HEK293T (cell line): ENCODE results near the gene SYMPK.

ENCODE experiments used
- CTCF ChIA-PET: fragments of 350-600 bp; formaldehyde crosslinking; extraction: SDS; loops from one replicate; lab custom pipeline; 2021; ENCODE audit warnings: antibody characterized with exemption, inconsistent platforms; lab: Yijun Ruan, JAX
- POLR2A ChIA-PET: fragments of 350-600 bp; formaldehyde crosslinking; extraction: SDS; loops from one replicate; lab custom pipeline; 2020; ENCODE audit warnings: antibody characterized with exemption, inconsistent platforms; lab: Yijun Ruan, JAX
- DNase-seq: peaks from one replicate; pipeline ENCODE4 v3.0.0; 2012; ENCODE audit warnings: mixed read lengths; ENCODE audit errors: extremely low spot score
- ARNT ChIP-seq: fragments of 450-650 bp; IDR thresholded peaks from 2 replicates; pipeline ENCODE4 v1.6.1; 2017; ENCODE audit warnings: mild to moderate bottlenecking
- BHLHE40 ChIP-seq: fragments of 450-650 bp; IDR thresholded peaks from 2 replicates; pipeline ENCODE4 v1.6.1; 2016; ENCODE audit warnings: mild to moderate bottlenecking, moderate library complexity, borderline replicate concordance
- CTBP1 ChIP-seq: fragments of 450-650 bp; IDR thresholded peaks from 2 replicates; pipeline ENCODE4 v1.6.1; 2016; ENCODE audit warnings: borderline replicate concordance
- ELF4 ChIP-seq: fragments of 450-650 bp; IDR thresholded peaks from 2 replicates; pipeline ENCODE4 v1.6.1; 2017; ENCODE audit warnings: antibody characterized with exemption
- FOXA1 ChIP-seq: fragments of 450-650 bp; IDR thresholded peaks from 2 replicates; pipeline ENCODE4 v1.6.1; 2016; ENCODE audit warnings: mild to moderate bottlenecking
- FOXK2 ChIP-seq: fragments of 450-650 bp; IDR thresholded peaks from 2 replicates; pipeline ENCODE4 v1.6.1; 2016; ENCODE audit warnings: mild to moderate bottlenecking
- FOXM1 ChIP-seq: fragments of 450-650 bp; IDR thresholded peaks from 2 replicates; pipeline ENCODE4 v1.6.1; 2017; ENCODE audit warnings: mild to moderate bottlenecking, borderline replicate concordance
- HDGF ChIP-seq: fragments of 450-650 bp; IDR thresholded peaks from 2 replicates; pipeline ENCODE4 v1.6.1; 2017; ENCODE audit warnings: antibody characterized with exemption, borderline replicate concordance
- L3MBTL2 ChIP-seq: fragments of 450-650 bp; conservative IDR thresholded peaks from 2 replicates; pipeline ENCODE4 v1.6.1; 2016; ENCODE audit warnings: mild to moderate bottlenecking
- LEF1 ChIP-seq: fragments of 450-650 bp; IDR thresholded peaks from 2 replicates; pipeline ENCODE4 v1.6.1; 2017; ENCODE audit warnings: mild to moderate bottlenecking, borderline replicate concordance
- NFRKB ChIP-seq: fragments of 450-650 bp; IDR thresholded peaks from 2 replicates; pipeline ENCODE4 v1.6.1; 2016; ENCODE audit warnings: mild to moderate bottlenecking, moderate library complexity
- SP1 ChIP-seq: fragments of 450-650 bp; IDR thresholded peaks from 2 replicates; pipeline ENCODE4 v1.6.1; 2017
- SUZ12 ChIP-seq: fragments of 450-650 bp; IDR thresholded peaks from 2 replicates; pipeline ENCODE4 v1.6.1; 2016; ENCODE audit warnings: mild to moderate bottlenecking
- TARDBP ChIP-seq: fragments of 450-650 bp; IDR thresholded peaks from 2 replicates; pipeline ENCODE4 v1.6.1; 2016
- ZNF384 ChIP-seq: fragments of 450-650 bp; IDR thresholded peaks from 2 replicates; pipeline ENCODE4 v1.6.1; 2016
- TF ChIP-seq, protein P1 (sequence below): fragments of 450-650 bp; IDR thresholded peaks from 2 replicates; pipeline ENCODE4 v1.6.1; 2016

Gene SYMPK

DNA sequence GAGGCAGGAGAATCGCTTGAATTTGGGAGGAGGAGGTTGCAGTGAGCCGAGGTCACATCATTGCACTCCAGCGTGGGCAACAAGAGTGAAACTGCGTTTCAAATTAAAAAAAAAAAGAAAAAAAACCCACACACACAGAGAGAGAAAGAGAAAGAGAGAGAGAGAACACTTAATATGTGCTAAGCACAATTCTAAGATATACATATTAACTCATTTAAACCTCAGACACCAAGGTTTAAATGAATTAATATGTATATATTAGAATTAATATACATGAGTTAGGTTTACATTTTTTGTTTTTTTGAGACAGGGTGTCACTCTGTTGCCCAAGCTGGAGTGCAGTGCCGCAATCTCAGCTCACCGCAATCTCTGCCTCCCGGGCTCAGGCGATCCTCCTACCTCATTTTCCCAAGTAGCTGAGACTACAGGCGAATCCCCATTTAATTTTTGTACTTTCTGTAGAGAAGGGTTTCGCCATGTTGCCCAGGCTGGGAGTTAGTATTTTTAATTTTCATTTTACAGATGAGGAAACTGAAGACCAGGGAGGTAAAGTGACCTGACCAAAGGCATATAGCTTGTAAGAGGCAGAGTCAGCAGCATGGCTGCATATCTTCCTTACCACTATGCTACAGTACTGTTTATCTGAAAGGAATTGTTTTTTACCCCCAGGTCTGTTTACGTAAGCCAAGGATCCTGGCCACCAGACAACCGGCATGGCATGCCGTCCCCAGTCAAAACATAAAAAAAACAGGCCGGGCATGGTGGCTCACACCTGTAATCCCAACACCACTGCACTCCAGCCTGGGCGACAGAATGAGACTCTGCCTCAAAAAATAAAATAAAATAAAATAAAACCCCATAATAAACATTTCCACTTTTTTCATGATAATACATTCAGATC is 2.3 kb downstream of the SYMPK start:
- no peak for DNase-seq
- CTCF ChIA-PET = interaction anchor here (1.1 kb wide), 1 partner anchor 44 kb away, joined by 3 read pairs; no protein-coding TSS in a partner anchor
- POLR2A ChIA-PET = no interaction called here
- TF ChIP-seq CTBP1 (no peak), L3MBTL2 (no peak), LEF1 (no peak), BHLHE40 (no peak)

DNA sequence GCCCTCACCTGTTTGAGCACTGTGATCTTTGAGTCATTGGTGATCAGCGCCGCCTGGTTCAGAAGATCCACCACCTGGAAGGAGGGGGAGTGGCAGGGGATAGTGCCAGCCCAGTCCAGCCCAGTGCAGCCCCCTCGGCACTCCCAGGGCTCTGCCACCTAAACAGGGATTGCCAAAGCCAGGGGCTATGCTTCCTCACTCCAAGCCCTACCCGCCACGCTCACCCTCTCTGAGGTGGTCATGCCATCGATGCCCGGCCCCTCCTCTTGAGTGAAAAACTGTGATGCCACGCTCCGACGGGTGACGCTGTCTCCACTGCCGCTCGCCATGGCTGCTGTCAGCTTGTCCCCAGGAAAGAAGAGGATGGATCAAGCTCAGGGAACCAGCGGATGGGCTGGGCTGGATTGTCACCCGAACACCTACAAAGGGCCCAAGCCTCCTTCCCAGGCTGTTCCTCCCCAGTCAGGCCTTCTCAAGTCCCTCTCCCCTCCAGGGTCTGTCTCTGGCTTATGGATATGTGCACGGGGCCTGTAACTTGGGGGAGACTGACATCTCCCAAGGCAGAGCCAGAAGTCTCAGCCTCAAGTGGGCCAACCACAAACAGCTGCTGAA is 8.7 kb downstream of the SYMPK start:
- ChIA-PET POLR2A (no interaction called here), CTCF (no interaction called here)
- TF ChIP-seq SP1 (no peak), L3MBTL2 (no peak), FOXM1 (no peak), CTBP1 (no peak), SUZ12 (no peak), LEF1 (no peak), NFRKB (no peak), BHLHE40 (no peak), HDGF (no peak), ARNT (no peak), FOXA1 (no peak), ELF4 (no peak), ZNF384 (no peak), FOXK2 (no peak), TARDBP (no peak)
- TF ChIP-seq, protein P1, sequence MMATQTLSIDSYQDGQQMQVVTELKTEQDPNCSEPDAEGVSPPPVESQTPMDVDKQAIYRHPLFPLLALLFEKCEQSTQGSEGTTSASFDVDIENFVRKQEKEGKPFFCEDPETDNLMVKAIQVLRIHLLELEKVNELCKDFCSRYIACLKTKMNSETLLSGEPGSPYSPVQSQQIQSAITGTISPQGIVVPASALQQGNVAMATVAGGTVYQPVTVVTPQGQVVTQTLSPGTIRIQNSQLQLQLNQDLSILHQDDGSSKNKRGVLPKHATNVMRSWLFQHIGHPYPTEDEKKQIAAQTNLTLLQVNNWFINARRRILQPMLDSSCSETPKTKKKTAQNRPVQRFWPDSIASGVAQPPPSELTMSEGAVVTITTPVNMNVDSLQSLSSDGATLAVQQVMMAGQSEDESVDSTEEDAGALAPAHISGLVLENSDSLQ = no peak
- DNase-seq = no peak

DNA sequence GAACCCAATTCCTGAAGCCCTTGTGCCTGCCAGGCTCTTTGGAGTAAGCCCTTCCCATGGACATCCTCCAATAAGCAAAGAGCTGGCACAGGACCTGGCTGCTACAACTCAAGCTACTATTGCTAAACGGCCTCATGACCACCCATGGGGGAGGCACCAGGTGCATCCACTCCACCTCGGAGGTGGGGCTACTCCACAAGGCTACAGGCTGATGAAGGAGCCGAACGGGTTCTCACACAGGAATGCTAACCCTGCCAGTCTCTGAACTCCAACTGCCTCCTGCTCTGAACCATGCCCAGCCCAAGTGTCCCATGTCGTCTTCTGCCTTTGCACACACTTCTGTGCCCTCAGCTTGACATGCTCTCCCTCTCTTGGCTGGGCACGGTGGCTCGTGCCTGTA is 10.0 kb downstream of the SYMPK start:
- POLR2A ChIA-PET = interaction anchor here (1.6 kb wide), 2 partner anchors 10 to 12 kb away, joined by 3 to 5 read pairs; partner anchors contain the start of gene SYMPK
- no peak for DNase-seq
- TF ChIP-seq SUZ12 (no peak), FOXK2 (no peak), NFRKB (no peak)
- CTCF ChIA-PET = no interaction called here

DNA sequence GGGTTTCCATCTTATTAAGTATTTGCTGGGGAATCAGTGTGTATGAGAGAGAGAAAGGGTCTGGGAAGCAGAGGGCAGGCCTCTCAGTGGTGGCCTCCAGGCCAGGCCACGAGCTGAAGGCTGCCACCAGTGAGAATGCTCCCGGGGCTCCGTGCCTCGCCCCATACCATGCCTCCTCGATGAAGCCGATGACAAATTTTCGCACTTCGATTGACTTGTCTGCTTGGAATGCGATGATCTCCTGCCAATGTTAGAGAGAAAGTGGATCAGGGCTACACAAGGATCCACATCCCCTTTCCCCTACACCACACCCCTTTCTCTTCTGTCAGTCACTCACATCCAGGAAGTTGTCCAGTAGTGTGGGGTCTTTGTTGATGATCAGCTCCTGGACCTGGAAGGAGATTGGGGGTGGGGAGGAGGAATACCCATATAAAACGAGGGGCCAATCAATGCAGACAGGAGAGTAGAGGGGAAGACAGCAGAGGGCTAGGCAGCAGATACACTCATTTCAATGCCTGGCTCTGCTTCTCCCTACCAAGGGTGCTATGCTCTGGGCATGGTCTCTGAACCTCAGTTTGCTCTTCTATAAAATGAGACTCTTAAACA is 10.7 kb downstream of the SYMPK start:
- CTCF ChIA-PET = no interaction called here
- POLR2A ChIA-PET = interaction anchor here (1.6 kb wide), 2 partner anchors 11 to 13 kb away, joined by 3 to 5 read pairs; partner anchors contain the start of gene SYMPK

DNA sequence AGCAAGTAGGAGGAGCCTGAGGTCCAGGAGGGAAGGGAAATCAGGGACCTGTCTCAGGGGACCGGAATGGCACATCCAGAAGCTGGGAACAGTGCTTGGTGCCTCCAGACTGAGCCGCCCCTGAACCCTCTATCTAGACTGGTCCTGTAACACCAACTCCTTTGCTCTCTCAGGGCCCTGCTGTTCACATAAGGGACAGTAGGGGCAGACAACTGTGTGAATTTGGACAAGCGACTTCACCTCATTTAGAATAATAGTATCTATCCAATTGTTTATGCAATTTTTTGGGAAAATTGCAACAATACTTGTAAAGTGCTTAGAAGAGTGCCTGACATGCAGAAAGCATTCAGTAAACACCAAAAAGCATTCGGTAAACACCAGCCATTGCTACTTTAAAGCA is 14.0 kb downstream of the SYMPK start:
- POLR2A ChIA-PET = no interaction called here
- TF ChIP-seq SP1 = no peak
- no peak for DNase-seq
- CTCF ChIA-PET = no interaction called here

More for the DNA sequence above, 10.7 kb downstream of the SYMPK start:
- no peak for DNase-seq
- TF ChIP-seq TARDBP (no peak), FOXK2 (no peak), FOXA1 (no peak), LEF1 (no peak), SUZ12 (no peak), FOXM1 (no peak), NFRKB (no peak), BHLHE40 (no peak), ARNT (no peak), CTBP1 (no peak), ZNF384 (no peak), SP1 (no peak), ELF4 (no peak)
- TF ChIP-seq, protein P1 = no peak

DNA sequence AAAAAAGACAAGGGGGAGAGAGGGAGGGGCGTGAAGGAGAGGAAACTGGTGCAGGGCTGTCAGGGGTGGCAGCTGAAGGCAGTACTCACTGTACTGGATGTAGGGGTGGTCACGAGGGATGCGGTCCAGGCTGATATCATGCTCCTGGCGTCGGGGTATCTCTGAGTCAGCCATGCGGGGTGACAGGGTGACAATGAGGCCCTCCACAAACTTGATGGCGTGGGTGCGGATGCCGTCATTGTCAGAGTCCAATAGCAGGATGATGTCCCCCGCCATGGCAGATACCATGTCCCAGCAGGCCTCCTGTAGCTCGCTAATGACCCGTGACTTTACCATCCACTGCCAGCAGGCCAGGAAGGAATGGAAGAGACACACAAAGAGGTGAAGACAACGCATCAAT is 15.3 kb downstream of the SYMPK start:
- TF ChIP-seq ELF4 (no peak), FOXA1 (no peak), ARNT (no peak), NFRKB (no peak), L3MBTL2 (no peak), TARDBP (no peak), FOXK2 (no peak), HDGF (no peak), CTBP1 (no peak), SP1 (no peak), FOXM1 (no peak), SUZ12 (no peak), ZNF384 (no peak), LEF1 (no peak), BHLHE40 (no peak)
- TF ChIP-seq, protein P1 = no peak
- POLR2A ChIA-PET = no interaction called here
- CTCF ChIA-PET = interaction anchor here (1.1 kb wide), 1 partner anchor 31 kb away, joined by 3 read pairs; no protein-coding TSS in a partner anchor
- DNase-seq = no peak
